Left hindlimb (tissue), 1 donor: ENCODE data around the gene PHOX2B.

ENCODE experiments used
- DNase-seq: peaks from one replicate; pipeline ENCODE4 v3.0.0-alpha.2; 2018

PHOX2B gene

GRCh38 chr4:41709844-41710481, 38.6 kb downstream of the PHOX2B start:
- no peak for DNase-seq

GRCh38 chr4:41703785-41704184, 44.7 kb downstream of the PHOX2B start:
- no peak for DNase-seq

- no peak for DNase-seq
Measured at GRCh38 chr4:41702770-41703169, 45.8 kb downstream of the PHOX2B start.

- no peak for DNase-seq
Measured at GRCh38 chr4:41701983-41702382, 46.5 kb downstream of the PHOX2B start.

GRCh38 chr4:41696763-41697162, 51.8 kb downstream of the PHOX2B start:
- no peak for DNase-seq

GRCh38 chr4:41696131-41696530, 52.4 kb downstream of the PHOX2B start:
- DNase-seq, result no peak
